OCI-LY3 (cell line): ENCODE results near the gene ACTR3.

ENCODE experiments used
- H2AFZ ChIP-seq: fragments of 200-600, 300-600 bp; shearing (Covaris generic); 2 replicates; pipeline ENCODE4 v1.6.0; 2014; ENCODE audit warnings: antibody characterized with exemption, low read depth, low read length
- H3K27ac ChIP-seq: fragments of 200-600, 300-600 bp; sonication (generic); 2 replicates; pipeline ENCODE4 v1.5.1; 2014; ENCODE audit warnings: mild to moderate bottlenecking, low read length, moderate library complexity, mixed read lengths
- H3K27me3 ChIP-seq: fragments of 200-600, 300-600 bp; sonication (generic); 2 replicates; pipeline ENCODE4 v1.6.1; 2014; ENCODE audit warnings: low read depth, low read length, mixed read lengths
- H3K36me3 ChIP-seq: fragments of 200-600, 300-600 bp; sonication (generic); replicated peaks from 2 replicates; pipeline ENCODE3; 2014; ENCODE audit warnings: low read depth, low read length, mixed read lengths
- H3K4me1 ChIP-seq: fragments of 300-600, 200-600 bp; sonication (generic); 2 replicates; pipeline ENCODE4 v1.6.1; 2014; ENCODE audit warnings: low read length, mixed read lengths
- H3K4me2 ChIP-seq: fragments of 200-600, 300-600 bp; sonication (generic); 2 replicates; pipeline ENCODE4 v1.6.1; 2014; ENCODE audit warnings: low read length, mixed read lengths
- H3K4me3 ChIP-seq: fragments of 300-600, 200-600 bp; sonication (generic); 2 replicates; pipeline ENCODE4 v1.5.1; 2014; ENCODE audit warnings: antibody characterized with exemption, mild to moderate bottlenecking, low read length, moderate library complexity
- H3K79me2 ChIP-seq: fragments of 300-600, 200-600 bp; shearing (Covaris generic); 2 replicates; pipeline ENCODE4 v1.6.1; 2014; ENCODE audit warnings: mild to moderate bottlenecking, low read length, mixed read lengths
- H3K9ac ChIP-seq: fragments of 300-600, 200-600 bp; shearing (Covaris generic); 2 replicates; pipeline ENCODE4 v1.6.0; 2014; ENCODE audit warnings: mild to moderate bottlenecking, low read length, moderate library complexity
- H3K9me3 ChIP-seq: fragments of 200-600, 300-600 bp; shearing (Covaris generic); 2 replicates; pipeline ENCODE4 v1.6.1; 2014; ENCODE audit warnings: low read length, mixed read lengths; ENCODE audit not compliant: insufficient read depth
- H4K20me1 ChIP-seq: fragments of 200-600, 300-600 bp; sonication (generic); 2 replicates; pipeline ENCODE4 v1.6.1; 2016; ENCODE audit warnings: low read length, mixed read lengths; ENCODE audit not compliant: insufficient read depth
- CTCF ChIP-seq: fragments of 200-600, 300-600 bp; sonication (generic); IDR thresholded peaks from 2 replicates; pipeline ENCODE4 v1.5.1; 2014; ENCODE audit warnings: antibody characterized with exemption, low read length, low read depth
- EZH2phosphoT487 ChIP-seq: fragments of 200-600 bp; shearing (Covaris generic); IDR thresholded peaks from 2 replicates; pipeline ENCODE4 v1.6.1; 2018; ENCODE audit warnings: antibody characterized with exemption, mixed run types, low read depth

Gene ACTR3

GRCh38 chr2:114001152-114001551, 111.3 kb downstream of the ACTR3 start:
- H3K9ac ChIP-seq, result no peak overlapping the region
- H3K9me3 ChIP-seq, result no peaks in the 10 kb centered on the region
- H3K79me2 ChIP-seq, result no peaks in the 10 kb centered on the region
- no peaks in the 10 kb centered on the region for H3K36me3 ChIP-seq
- no peaks in the 10 kb centered on the region for H3K4me1 ChIP-seq
- H3K4me2 ChIP-seq, result no peak overlapping the region
- no peak overlapping the region for H3K4me3 ChIP-seq
- no peaks in the 10 kb centered on the region for H3K27me3 ChIP-seq
- H4K20me1 ChIP-seq, result no peaks in the 10 kb centered on the region
- no peak overlapping the region for H2AFZ ChIP-seq
- no peak overlapping the region for H3K27ac ChIP-seq
- TF ChIP-seq CTCF, result no peak
- no peak for TF ChIP-seq EZH2phosphoT487

DNA sequence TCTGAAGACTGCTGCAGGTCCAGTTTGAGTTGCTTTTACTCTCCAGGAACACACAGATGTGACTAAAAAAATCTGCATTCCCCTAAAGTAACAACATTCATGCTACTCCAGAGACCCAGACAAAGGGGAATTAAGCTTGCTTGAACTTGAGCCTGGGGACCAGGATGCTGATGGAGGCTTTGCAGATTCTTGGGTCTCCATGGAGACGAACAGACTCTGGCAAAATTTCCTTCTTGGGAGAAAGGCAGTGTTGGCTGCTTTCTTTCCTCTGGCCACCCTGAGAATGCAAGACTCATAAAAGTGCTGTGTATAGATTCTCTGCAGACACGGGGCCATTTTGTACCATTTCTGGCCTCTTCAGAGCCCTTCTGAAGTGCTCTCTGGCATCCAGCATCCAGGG, 112.0 kb downstream of the ACTR3 start:
- no peak overlapping the region for H3K4me3 ChIP-seq
- H3K9me3 ChIP-seq, result no peaks in the 10 kb centered on the region
- no peaks in the 10 kb centered on the region for H3K36me3 ChIP-seq
- H4K20me1 ChIP-seq, result no peaks in the 10 kb centered on the region
- H3K4me1 ChIP-seq, result no peaks in the 10 kb centered on the region
- H3K79me2 ChIP-seq, result no peaks in the 10 kb centered on the region
- no peak overlapping the region for H2AFZ ChIP-seq
- H3K27ac ChIP-seq, result no peak overlapping the region
- H3K9ac ChIP-seq, result no peak overlapping the region
- H3K27me3 ChIP-seq, result no peaks in the 10 kb centered on the region
- TF ChIP-seq CTCF, result no peak
- TF ChIP-seq EZH2phosphoT487, result no peak
- no peak overlapping the region for H3K4me2 ChIP-seq

GRCh38 chr2:114005110-114005783, 115.4 kb downstream of the ACTR3 start:
- H3K4me1 ChIP-seq, result no peaks in the 10 kb centered on the region
- H4K20me1 ChIP-seq, result no peaks in the 10 kb centered on the region
- no peak overlapping the region for H3K9ac ChIP-seq
- H3K36me3 ChIP-seq, result no peaks in the 10 kb centered on the region
- TF ChIP-seq EZH2phosphoT487, result no peak
- no peak overlapping the region for H3K4me2 ChIP-seq
- no peak overlapping the region for H3K27ac ChIP-seq
- H3K4me3 ChIP-seq, result no peak overlapping the region
- H3K79me2 ChIP-seq, result no peaks in the 10 kb centered on the region
- H3K27me3 ChIP-seq, result no peaks in the 10 kb centered on the region
- no peak overlapping the region for H2AFZ ChIP-seq
- no peaks in the 10 kb centered on the region for H3K9me3 ChIP-seq

DNA sequence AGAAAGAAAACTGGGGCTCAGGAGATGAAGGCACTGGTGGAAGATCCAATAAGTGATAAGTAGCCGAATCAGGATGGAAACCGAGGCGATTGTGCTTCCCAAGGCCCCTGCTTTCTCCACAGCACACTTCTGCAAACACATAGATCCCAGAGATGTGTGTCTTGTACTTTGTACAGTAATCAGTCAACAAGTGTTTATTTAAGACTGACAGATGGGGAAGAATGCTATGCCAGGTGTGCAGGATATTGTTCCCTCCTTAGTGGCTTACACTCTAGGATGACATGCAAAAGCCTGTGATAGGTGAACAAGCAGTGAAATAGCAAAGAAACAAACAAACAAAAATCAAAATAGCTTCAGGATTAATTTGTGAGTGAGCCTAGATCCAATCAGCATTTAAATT, 116.6 kb downstream of the ACTR3 start:
- Histone ChIP-seq H3K4me2 (no peak overlapping the region), H3K4me1 (no peaks in the 10 kb centered on the region), H3K9ac (no peak overlapping the region), H3K9me3 (no peaks in the 10 kb centered on the region), H3K27ac (no peak overlapping the region), H3K36me3 (no peaks in the 10 kb centered on the region), H3K79me2 (no peaks in the 10 kb centered on the region), H3K4me3 (no peak overlapping the region), H4K20me1 (no peaks in the 10 kb centered on the region), H2AFZ (no peak overlapping the region), H3K27me3 (no peaks in the 10 kb centered on the region)
- TF ChIP-seq CTCF, result no peak
- TF ChIP-seq EZH2phosphoT487, result no peak
